GM21381 (cell line): Measurements from ENCODE around the gene CLN5.
"Not testable (repeated sequence)": the region's sequence is repeated elsewhere in the genome, so short reads cannot be mapped to it uniquely, and the experiment has no call there.

Experiments
- ATAC-seq: cut with Tn5 transposase; IDR thresholded peaks from one replicate; pipeline ENCODE4 v1.9.1; 2021; ENCODE audit warnings: mild to moderate bottlenecking, moderate library complexity; ENCODE audit not compliant: unreplicated experiment

Gene CLN5

GRCh38 chr13:76974618-76974975, 17.3 kb upstream of the CLN5 start:
- no peak for ATAC-seq

GRCh38 chr13:76975863-76976262, 16.0 kb upstream of the CLN5 start:
- no peak for ATAC-seq

- no peak for ATAC-seq
Observed at GRCh38 chr13:76976490-76976889, 15.4 kb upstream of the CLN5 start.

GRCh38 chr13:76976929-76977328, 15.0 kb upstream of the CLN5 start:
- ATAC-seq = no peak

- ATAC-seq = peak; percentile 100
Observed at GRCh38 chr13:76980075-76980718, 11.7 kb upstream of the CLN5 start.

GRCh38 chr13:76982061-76982460, 9.8 kb upstream of the CLN5 start:
- no peak for ATAC-seq

GRCh38 chr13:76983676-76984075, 8.2 kb upstream of the CLN5 start:
- ATAC-seq = no peak

GRCh38 chr13:76991432-76991795, 467 bp upstream of the CLN5 start:
- ATAC-seq = peak; percentile 62

GRCh38 chr13:76992548-76993001, 694 bp downstream of the CLN5 start:
- no peak for ATAC-seq

- no peak for ATAC-seq
Observed at GRCh38 chr13:76993021-76993420, 1.1 kb downstream of the CLN5 start.

GRCh38 chr13:76993473-76993872, 1.6 kb downstream of the CLN5 start:
- ATAC-seq = no peak

- ATAC-seq = no peak
Observed at GRCh38 chr13:76994281-76994680, 2.4 kb downstream of the CLN5 start.

- ATAC-seq = no peak
Observed at GRCh38 chr13:77000475-77000874, 8.6 kb downstream of the CLN5 start.

- no peak for ATAC-seq
Observed at GRCh38 chr13:77001540-77001939, 9.7 kb downstream of the CLN5 start.

GRCh38 chr13:77001963-77002587, 10.2 kb downstream of the CLN5 start:
- no peak for ATAC-seq

- ATAC-seq = no peak
Observed at GRCh38 chr13:77002590-77003190, 10.8 kb downstream of the CLN5 start.

- ATAC-seq = peak; percentile 50
Observed at GRCh38 chr13:77008337-77008736, 16.5 kb downstream of the CLN5 start.

GRCh38 chr13:77009011-77009410, 17.1 kb downstream of the CLN5 start:
- ATAC-seq = no peak

- ATAC-seq = not testable (repeated sequence)
Observed at GRCh38 chr13:77009719-77010118, 17.8 kb downstream of the CLN5 start.

GRCh38 chr13:77013853-77014542, 22.1 kb downstream of the CLN5 start:
- ATAC-seq = no peak

GRCh38 chr13:77014906-77015685, 23.2 kb downstream of the CLN5 start:
- ATAC-seq = no peak
